B cell (primary cell): ENCODE data around the gene GLG1.

Experiments
- CTCF ChIP-seq: fragments of 200-600 bp; IDR thresholded peaks from one replicate; pipeline ENCODE4 v1.8.0; 2022; ENCODE audit warnings: antibody characterized with exemption, mild to moderate bottlenecking
- EZH2 ChIP-seq: IDR thresholded peaks from 2 replicates; pipeline ENCODE4 v1.6.1; 2012; ENCODE audit warnings: borderline replicate concordance, low read depth, mild to moderate bottlenecking, moderate library complexity, low read length; ENCODE audit not compliant: insufficient read depth, poor library complexity, severe bottlenecking

GRCh38 chr16:74503412-74503811 lies 103.5 kb downstream of the GLG1 start:
- TF ChIP-seq CTCF (no peak), EZH2 (no peak)
